ENCODE measurements around the gene S100A14.
A peak's percentile ranks its signal among the peaks of the same experiment; 100 is the strongest.

DNA sequence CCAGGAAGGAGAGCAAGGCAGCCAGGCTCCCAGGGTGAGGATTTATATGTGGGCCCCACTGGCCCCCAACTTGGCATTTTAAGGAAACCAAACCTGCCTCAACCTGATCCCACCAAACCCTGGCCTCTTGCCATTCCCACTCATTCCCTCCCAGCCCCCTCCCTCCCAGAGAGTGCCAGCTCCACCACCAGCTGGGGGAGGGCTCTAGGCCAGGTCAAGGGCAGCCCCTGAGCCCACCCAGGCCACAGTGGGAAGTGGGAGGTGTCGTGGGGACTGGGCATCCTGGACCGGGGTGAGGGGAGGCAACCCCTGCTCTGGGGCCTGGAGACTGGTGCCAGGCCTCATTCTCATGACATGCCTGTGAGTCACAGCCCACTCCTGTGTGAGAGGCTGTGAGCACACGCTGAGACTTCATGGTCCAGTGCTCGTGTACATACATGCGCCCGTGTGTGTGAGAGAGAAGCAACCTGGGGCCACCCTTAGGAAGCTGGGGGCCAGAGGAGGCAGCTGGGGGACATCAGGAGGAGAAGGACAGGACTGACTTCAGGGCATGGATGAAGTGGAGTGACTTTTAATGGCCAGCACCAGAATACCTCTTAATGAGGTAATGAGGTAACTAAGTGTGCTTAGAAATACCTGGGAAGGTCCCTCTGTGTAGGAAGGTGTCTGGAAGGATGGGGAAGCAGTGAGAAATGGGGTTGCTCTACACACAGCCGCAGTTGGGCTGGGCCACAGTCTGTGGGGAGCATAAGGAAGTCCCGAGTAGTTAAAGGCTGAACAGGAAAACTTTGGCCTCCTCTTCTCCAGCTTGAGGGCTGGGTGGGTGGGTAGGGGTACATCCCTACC is 50.4 kb downstream of the S100A14 start, which contains the start of gene S100A2:
- no peak for TF ChIP-seq RAD21 (IDR thresholded peaks at IDR 0.05; ENCODE audit: low read length)
- TF ChIP-seq, protein P1, sequence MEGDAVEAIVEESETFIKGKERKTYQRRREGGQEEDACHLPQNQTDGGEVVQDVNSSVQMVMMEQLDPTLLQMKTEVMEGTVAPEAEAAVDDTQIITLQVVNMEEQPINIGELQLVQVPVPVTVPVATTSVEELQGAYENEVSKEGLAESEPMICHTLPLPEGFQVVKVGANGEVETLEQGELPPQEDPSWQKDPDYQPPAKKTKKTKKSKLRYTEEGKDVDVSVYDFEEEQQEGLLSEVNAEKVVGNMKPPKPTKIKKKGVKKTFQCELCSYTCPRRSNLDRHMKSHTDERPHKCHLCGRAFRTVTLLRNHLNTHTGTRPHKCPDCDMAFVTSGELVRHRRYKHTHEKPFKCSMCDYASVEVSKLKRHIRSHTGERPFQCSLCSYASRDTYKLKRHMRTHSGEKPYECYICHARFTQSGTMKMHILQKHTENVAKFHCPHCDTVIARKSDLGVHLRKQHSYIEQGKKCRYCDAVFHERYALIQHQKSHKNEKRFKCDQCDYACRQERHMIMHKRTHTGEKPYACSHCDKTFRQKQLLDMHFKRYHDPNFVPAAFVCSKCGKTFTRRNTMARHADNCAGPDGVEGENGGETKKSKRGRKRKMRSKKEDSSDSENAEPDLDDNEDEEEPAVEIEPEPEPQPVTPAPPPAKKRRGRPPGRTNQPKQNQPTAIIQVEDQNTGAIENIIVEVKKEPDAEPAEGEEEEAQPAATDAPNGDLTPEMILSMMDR (conservative IDR thresholded peaks at IDR 0.05; ENCODE audit: low read depth, low read length), result no peak
- peak; percentile 62 for TF ChIP-seq POLR2A (IDR thresholded peaks at IDR 0.05; ENCODE audit: low read depth, low read length)
- TF ChIP-seq, protein P2, sequence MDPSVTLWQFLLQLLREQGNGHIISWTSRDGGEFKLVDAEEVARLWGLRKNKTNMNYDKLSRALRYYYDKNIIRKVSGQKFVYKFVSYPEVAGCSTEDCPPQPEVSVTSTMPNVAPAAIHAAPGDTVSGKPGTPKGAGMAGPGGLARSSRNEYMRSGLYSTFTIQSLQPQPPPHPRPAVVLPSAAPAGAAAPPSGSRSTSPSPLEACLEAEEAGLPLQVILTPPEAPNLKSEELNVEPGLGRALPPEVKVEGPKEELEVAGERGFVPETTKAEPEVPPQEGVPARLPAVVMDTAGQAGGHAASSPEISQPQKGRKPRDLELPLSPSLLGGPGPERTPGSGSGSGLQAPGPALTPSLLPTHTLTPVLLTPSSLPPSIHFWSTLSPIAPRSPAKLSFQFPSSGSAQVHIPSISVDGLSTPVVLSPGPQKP (IDR thresholded peaks at IDR 0.05; ENCODE audit: borderline replicate concordance, low read depth, low read length), result no peak
- TF ChIP-seq CEBPB (IDR thresholded peaks at IDR 0.05; ENCODE audit: low read depth, low read length), result no peak
- peak; percentile 54; the same call in 1 of the 2 replicates for TF ChIP-seq MAZ (IDR thresholded peaks at IDR 0.05; ENCODE audit: borderline replicate concordance, low read depth, low read length)
- no peak for TF ChIP-seq RCOR1 (IDR thresholded peaks at IDR 0.05; ENCODE audit: insufficient replicate concordance, low read length)
